DMS153 (cell line): ENCODE data around the gene HGF.

ENCODE experiments used
- DNase-seq: peaks from one replicate; lab custom pipeline; 2025; lab: John Stamatoyannopoulos, UW

Gene HGF

GRCh38 chr7:81684033-81684432, 85.8 kb downstream of the HGF start:
- DNase-seq: no peak

GRCh38 chr7:81682873-81683272, 87.0 kb downstream of the HGF start:
- DNase-seq: no peak

GRCh38 chr7:81680120-81680519, 89.7 kb downstream of the HGF start:
- no peak for DNase-seq

- DNase-seq: no peak
Observed at GRCh38 chr7:81676813-81677212, 93.0 kb downstream of the HGF start.

- no peak for DNase-seq
Observed at GRCh38 chr7:81676105-81676811, 93.6 kb downstream of the HGF start.

GRCh38 chr7:81674431-81674830, 95.4 kb downstream of the HGF start:
- no peak for DNase-seq

GRCh38 chr7:81672872-81673271, 97.0 kb downstream of the HGF start:
- DNase-seq: no peak

- no peak for DNase-seq
Observed at GRCh38 chr7:81669476-81670105, 100.3 kb downstream of the HGF start.

- no peak for DNase-seq
Observed at GRCh38 chr7:81666209-81666608, 103.6 kb downstream of the HGF start.

GRCh38 chr7:81665236-81665635, 104.6 kb downstream of the HGF start:
- DNase-seq: no peak

- no peak for DNase-seq
Observed at GRCh38 chr7:81664304-81664703, 105.5 kb downstream of the HGF start.

- no peak for DNase-seq
Observed at GRCh38 chr7:81662531-81662930, 107.3 kb downstream of the HGF start.

- DNase-seq: no peak
Observed at GRCh38 chr7:81659697-81660395, 110.0 kb downstream of the HGF start.

GRCh38 chr7:81657551-81657950, 112.3 kb downstream of the HGF start:
- DNase-seq: no peak

- DNase-seq: no peak
Observed at GRCh38 chr7:81655271-81655670, 114.6 kb downstream of the HGF start.

- no peak for DNase-seq
Observed at GRCh38 chr7:81652225-81652624, 117.6 kb downstream of the HGF start.
